ENCODE results near the gene CDH23. TPM values are rescaled to one million over a fixed set of nuclear protein-coding genes. Genes with fewer than 3 reads are reported as not detected.
"Not testable (repeated sequence)": the region's sequence is repeated elsewhere in the genome, so short reads cannot be mapped to it uniquely, and the experiment has no call there.

The CDH23 gene
- total and polyA plus RNA-seq, 12 donors, result 1.7 to 20.2 (median 7.8) TPM

DNA sequence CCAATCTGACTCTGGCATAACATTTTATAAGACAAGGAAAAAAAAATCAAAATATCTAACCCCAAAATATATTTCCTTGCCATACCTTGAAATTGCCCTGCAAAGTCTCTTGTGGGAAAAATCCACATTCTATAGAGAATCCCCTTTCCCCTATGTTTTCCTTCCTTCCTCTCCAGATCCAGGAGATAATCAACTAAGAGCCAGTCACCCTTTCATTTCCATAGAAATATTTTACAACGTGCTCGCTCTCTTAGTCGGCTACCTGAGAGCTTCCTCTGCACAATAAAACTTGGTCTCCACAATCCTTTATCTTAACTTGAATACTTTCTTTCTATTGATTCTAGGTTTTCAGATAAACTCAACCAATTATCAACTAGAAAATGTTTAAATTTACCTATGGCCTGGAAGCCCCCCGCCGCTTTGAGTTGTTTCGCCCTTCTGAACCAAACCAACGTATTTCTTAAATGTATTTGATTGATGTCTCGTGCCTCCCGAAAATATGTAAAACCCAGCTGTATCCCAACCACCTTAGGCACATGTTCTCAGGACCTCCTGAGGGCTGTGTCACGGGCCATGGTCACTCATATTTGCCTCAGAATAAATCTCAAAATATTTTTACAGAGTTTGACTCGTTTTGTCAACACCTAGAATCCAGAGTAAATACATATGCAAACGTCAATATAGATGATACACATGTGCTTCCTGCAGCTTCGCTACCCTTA lies 453.5 kb downstream of the CDH23 start:
- Histone ChIP-seq H3K4me3 (peak overlapping the region; percentile 70 to 99 (median 81)), H3K27ac (peak overlapping the region; percentile 95 to 99 (median 98)), H3K4me1 (replicated peaks in 1 of 2) (peaks cover 45 to 59% of the 10 kb centered on the region in 2 donors), H3K9me3 (replicated peaks in 1 of 3) (no peaks in the 10 kb centered on the region), H3K27me3 (no peaks in the 10 kb centered on the region), H3K36me3 (replicated peaks in 1 of 2) (no peaks in the 10 kb centered on the region)
- intact Hi-C loops (cut with DNase I), result no loop called here
- WGBS, 4 donors, result 2 to 3% (median 2%) methylated on average over 13 of the region's 13 CpGs
- TF ChIP-seq, protein P1, sequence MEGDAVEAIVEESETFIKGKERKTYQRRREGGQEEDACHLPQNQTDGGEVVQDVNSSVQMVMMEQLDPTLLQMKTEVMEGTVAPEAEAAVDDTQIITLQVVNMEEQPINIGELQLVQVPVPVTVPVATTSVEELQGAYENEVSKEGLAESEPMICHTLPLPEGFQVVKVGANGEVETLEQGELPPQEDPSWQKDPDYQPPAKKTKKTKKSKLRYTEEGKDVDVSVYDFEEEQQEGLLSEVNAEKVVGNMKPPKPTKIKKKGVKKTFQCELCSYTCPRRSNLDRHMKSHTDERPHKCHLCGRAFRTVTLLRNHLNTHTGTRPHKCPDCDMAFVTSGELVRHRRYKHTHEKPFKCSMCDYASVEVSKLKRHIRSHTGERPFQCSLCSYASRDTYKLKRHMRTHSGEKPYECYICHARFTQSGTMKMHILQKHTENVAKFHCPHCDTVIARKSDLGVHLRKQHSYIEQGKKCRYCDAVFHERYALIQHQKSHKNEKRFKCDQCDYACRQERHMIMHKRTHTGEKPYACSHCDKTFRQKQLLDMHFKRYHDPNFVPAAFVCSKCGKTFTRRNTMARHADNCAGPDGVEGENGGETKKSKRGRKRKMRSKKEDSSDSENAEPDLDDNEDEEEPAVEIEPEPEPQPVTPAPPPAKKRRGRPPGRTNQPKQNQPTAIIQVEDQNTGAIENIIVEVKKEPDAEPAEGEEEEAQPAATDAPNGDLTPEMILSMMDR (IDR thresholded peaks at IDR 0.05), result no peak
- TF ChIP-seq POLR2A (IDR thresholded peaks at IDR 0.05), result no peak
- no peak for DNase-seq

DNA sequence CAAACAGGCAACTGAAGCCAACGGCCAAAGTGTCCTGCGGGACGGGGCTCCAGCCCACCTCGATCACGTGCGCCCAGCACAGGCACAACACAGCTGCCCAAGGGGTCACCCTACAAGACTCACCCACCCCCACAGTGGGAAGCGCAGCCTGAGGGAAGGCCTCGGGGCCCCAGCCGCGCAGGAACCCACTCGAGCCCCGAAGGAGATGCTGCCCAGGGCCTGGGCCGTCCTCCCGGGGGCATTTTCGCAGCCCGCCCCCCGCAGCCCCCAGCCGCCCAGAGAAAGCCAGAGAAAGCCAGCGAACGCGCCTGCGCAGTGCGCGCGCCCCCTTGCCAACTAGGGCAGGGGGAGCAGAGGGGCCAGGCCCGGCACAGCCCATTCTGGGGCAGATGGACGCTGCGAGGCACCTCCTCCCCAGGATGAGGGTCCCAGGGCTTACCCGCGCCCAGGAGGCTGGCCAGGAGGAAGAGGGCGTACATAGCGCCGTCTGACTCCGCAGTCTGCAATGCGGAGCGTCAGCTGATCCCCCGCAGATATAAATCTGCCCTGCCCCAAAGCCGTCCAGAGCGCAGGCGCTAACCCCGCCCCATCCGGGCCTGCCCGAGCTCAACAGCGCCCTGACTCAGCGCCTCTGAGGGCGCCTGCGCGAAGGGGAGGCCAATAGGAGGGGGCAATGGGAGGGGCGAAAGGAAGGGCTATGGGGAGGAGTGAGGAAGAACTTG lies 454.2 kb downstream of the CDH23 start, which contains the start of gene PSAP:
PSAP (minus strand) TSS at position 509 of the 722 bp plus-strand sequence; CDS start at position 479, 30 bp downstream.
- WGBS, 4 donors, result 0 to 1% (median 0%) methylated on average over 21 to 49 of the region's 49 CpGs
- H3K9me3 ChIP-seq (replicated peaks in 1 of 3), result no peaks in the 10 kb centered on the region
- TF ChIP-seq, protein P1 (IDR thresholded peaks at IDR 0.05), result no peak
- peak; percentile 98 to 100 for TF ChIP-seq POLR2A (IDR thresholded peaks at IDR 0.05)
- H3K4me3 ChIP-seq, result peak within 1 kb of the TSS; percentile 70 to 99 (median 81)
- no peaks in the 10 kb centered on the region for H3K27me3 ChIP-seq
- H3K27ac ChIP-seq, result peak within 1 kb of the TSS; percentile 95 to 99 (median 98)
- peaks cover 39 to 51% of the 10 kb centered on the region in 2 donors for H3K4me1 ChIP-seq (replicated peaks in 1 of 2)
- H3K36me3 ChIP-seq (replicated peaks in 1 of 2), result no peaks in the 10 kb centered on the region
- peak; percentile 98 to 100 (median 99) for DNase-seq
- intact Hi-C loops (cut with DNase I), result no loop called here

DNA sequence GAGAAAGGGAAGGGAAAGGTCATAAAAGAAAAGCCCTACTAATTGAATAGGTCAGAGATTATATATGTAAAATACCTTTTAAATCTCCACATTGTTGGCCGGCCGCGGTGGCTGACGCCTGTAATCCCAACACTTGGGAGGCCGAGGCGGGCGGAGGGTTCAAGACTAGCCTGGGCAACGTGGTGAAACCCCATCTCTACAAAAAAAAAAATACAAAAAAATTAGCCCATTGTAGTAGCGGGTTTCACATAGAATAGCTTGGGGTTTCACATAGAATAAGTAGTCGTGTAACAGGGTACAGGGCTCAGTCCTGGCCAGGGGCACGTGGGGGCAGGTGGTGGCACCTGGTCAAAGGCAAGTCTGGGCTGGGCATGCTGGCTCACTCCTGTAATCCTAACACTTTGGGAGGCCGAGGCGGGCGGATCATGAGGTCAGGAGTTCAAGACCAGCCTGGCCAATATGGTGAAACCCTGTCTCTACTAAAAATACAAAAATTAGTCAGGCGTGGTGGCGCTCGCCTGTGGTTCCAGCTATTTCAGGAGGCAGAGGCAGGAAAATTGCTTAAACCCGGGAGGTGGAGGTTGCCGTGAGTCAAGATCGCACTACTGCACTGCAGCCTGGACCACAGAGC lies 454.9 kb downstream of the CDH23 start:
- H3K9me3 ChIP-seq (replicated peaks in 1 of 3); H3K27me3 ChIP-seq; H3K36me3 ChIP-seq (replicated peaks in 1 of 2); intact Hi-C loops (cut with DNase I): not testable (repeated sequence)
- Histone ChIP-seq H3K27ac (peak overlapping the region; percentile 36 to 99 (median 97)), H3K4me3 (peak overlapping the region in 2 of 4 donors; percentile 79 to 83), H3K4me1 (replicated peaks in 1 of 2) (peaks cover 32 to 45% of the 10 kb centered on the region in 2 donors)
- WGBS, 4 donors, result 40 to 46% (median 45%) methylated on average over 20 of the region's 20 CpGs
- peak in 1 of 7 donors; percentile 68 for DNase-seq

DNA sequence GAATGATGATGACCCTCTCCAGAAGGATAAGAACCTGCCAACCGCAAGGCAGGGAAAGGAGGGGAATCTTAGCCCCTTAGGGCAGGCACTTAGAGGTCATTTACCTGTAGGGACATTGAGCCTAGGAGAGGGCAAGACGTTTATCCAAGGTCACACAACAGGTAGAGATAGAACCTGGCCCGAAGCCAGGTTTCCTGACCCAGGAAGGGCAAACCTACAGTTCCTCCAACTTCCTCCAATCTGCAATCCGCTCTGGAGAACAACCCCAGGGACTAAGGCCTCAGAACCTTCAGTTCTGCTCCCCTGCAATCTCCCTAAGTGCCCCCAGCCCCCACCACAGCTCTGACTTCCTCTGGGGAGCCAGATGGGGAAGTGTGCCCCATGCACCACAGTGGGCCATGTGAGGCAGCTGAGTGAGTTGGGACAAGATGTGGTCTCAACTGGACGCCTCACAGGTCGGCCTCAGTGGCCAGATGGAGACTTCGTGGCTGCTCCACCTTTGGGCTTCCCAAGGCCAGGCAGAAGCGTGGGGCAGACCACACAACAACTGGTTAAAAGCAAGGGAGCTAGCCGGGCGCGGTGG lies 455.7 kb downstream of the CDH23 start:
- 72 to 78% (median 75%) methylated on average over 5 to 11 of the region's 11 CpGs for WGBS, 4 donors
- DNase-seq, result peak; percentile 54 to 74 (median 62)
- TF ChIP-seq, protein P1 (IDR thresholded peaks at IDR 0.05), result no peak
- TF ChIP-seq POLR2A (IDR thresholded peaks at IDR 0.05), result no peak
- peak overlapping the region in 2 of 5 donors; percentile 55 to 98 for H3K27ac ChIP-seq
- H3K4me3 ChIP-seq, result no peak overlapping the region
- intact Hi-C loops (cut with DNase I), result no loop called here
- H3K36me3 ChIP-seq (replicated peaks in 1 of 2), result no peaks in the 10 kb centered on the region
- H3K9me3 ChIP-seq (replicated peaks in 1 of 3), result no peaks in the 10 kb centered on the region
- peaks cover 24 to 36% of the 10 kb centered on the region in 2 donors for H3K4me1 ChIP-seq (replicated peaks in 1 of 2)
- no peaks in the 10 kb centered on the region for H3K27me3 ChIP-seq

Measured in adrenal gland (tissue), 12 donors.